Anterior cingulate cortex (tissue), 58 donors: ENCODE data around the gene GOLIM4.

Experiments
- DNase-seq, 58 donors: peaks; one replicate each; lab custom pipeline; 2025; lab: John Stamatoyannopoulos, UW

The GOLIM4 gene

GRCh38 chr3:168102735-168103410 lies 7.1 kb upstream of the GOLIM4 start:
- no peak for DNase-seq

DNA sequence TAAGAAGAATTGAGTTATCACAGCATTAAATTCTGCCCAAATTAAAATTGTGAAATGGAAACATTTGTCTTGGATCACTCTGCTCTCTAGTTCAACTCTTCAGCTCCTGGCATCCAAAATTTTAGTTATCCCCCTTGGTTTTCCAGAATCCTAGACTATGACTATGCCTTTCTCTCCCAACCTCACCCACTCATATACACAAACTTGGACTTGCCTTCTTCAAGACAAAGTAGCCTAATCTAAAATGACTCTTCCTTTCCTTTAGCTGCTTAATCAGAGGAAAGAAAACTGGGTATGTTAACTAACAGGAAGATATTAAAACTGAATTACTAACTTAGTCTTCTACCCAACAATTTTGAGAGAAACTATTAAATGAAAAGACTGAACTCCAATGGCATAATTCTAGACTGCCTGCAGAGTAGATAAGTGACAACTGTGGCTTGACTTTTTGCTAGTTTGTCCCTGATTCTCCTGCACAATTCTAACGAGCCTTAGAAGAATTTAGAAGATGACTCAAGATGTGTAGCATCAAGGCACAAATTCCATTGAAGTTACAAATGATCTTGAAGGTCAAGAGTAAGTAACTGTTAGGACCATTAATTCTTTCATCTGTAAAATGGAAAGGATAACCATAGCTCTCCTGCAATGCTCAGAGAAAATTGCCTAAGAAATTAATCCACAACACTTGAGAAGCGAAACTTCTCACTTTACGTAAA lies 5.2 kb upstream of the GOLIM4 start:
- no peak for DNase-seq

GRCh38 chr3:168097381-168097780 lies 1.7 kb upstream of the GOLIM4 start:
- no peak for DNase-seq

GRCh38 chr3:168096210-168096652 lies 507 bp upstream of the GOLIM4 start:
- peak in 35 of 58 donors; percentile 19 to 89 (median 51) for DNase-seq

- DNase-seq: peak in 54 of 58 donors; percentile 16 to 83 (median 63)
These were observed 680 bp downstream of the GOLIM4 start for GRCh38 chr3:168094877-168095610.

DNA sequence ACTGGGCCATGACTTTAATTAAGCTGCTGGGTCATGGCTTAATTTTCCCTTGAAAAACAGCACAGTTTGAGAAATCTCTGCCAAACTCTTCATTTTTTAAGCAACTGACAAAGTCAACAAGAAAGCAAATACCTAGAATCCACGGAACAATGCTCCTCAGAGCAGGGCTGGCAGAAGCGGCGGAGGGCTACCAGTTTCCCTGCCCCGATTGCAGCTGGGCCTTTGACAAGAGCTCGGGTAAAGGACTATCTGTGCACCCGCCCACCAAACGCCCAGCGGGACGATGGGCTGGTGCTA lies 1.2 kb downstream of the GOLIM4 start:
- DNase-seq: peak in 14 of 58 donors; percentile 19 to 51 (median 38)

- DNase-seq: no peak
These were observed 1.9 kb downstream of the GOLIM4 start for GRCh38 chr3:168093790-168094189.

- no peak for DNase-seq
These were observed 2.5 kb downstream of the GOLIM4 start for GRCh38 chr3:168093229-168093628.

GRCh38 chr3:168091941-168092340 lies 3.8 kb downstream of the GOLIM4 start:
- no peak for DNase-seq

DNA sequence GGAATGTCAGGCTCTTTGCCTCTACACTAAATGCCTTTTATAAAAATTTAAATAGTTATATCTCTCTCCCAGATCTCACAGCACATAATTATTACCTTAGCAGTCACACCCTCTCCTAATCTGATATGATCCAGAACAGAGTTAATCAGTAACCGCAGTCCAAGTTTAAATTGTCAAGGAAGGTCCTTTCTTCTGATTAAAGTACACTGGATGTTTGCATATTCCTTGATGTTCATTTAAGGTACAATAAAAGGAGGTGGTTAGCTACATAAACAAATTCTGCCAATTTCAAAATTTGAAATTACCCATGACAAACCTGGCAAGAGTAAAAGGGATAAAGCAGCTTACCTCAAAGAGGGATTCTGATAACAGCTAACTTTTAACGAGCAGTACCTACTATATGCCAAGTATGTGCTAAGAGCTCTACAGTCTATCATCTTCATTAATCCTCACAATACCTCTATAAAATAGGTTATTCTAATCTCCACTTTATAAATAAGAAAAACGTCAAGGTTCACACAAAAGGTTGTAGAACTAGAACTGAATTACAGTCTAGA lies 4.3 kb downstream of the GOLIM4 start:
- no peak for DNase-seq

DNA sequence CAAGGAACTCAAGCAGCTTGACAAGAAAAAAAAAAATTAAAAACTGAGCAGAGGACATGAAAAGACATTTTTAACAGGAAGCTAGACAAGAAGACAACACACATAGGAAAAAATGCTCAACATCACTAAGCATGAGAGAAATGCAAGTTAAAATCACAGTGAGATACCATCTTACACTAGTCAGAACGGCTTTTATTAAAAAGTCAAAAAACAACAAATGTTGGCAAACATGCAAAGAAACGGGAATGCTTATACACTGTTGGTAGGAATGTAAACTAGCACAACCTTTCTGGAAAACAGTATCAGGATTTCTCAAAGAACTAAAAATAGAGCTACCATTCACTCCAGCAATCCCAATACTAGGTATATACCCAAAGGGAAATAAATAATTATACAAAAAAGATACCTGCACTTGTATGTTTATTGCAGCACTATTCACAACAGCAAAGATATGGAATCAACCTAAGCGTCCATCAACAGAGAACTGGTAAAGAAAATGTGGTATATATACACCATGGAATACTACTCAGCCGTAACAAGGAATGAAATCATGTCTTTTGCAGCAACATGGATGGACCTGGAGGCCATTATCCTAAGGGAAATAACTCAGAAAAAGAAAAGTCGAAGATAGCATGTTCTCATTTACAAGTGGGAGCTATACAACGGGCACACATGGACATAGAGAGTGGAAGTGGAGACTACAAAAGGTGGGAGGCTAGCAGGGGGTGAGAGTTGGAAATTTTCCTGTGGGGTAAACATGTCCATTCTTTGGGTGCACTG lies 5.2 kb downstream of the GOLIM4 start:
- DNase-seq: no peak

GRCh38 chr3:168089179-168089771 lies 6.4 kb downstream of the GOLIM4 start:
- DNase-seq: no peak

- DNase-seq: no peak
These were observed 7.5 kb downstream of the GOLIM4 start for GRCh38 chr3:168088106-168088720.

GRCh38 chr3:168087539-168087938 lies 8.2 kb downstream of the GOLIM4 start:
- no peak for DNase-seq

DNA sequence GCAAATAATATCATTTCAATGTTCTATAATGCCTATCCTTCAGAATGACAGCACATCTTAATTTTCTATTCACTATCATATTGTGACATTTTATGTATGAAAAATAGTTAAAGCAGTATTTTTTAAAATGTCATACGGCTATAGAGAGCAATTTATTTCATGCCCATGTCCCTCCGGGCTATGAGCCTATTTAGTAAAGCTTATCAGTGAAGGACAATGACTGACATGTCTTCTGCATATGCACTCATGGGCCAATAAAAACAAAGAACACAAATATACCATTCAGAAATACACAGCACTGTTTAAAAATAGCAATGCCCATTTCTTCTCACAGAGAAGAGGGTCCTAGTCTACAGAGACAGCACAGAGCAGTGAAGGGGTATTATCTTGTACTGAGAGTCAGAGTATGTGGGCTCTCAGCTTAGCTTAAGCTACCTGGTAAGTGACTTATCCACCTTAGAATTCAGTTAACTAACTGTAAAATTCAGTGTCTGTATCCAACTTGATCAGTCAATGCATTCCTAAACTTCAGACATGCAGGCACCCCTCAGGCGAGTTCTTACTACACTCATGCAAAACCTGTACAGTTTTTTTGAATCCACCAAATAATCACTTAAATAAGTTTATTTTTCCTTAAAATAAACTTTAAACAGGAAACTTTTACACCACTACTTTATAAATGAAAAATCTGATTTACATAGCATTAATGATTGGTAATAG lies 9.0 kb downstream of the GOLIM4 start:
- no peak for DNase-seq

DNA sequence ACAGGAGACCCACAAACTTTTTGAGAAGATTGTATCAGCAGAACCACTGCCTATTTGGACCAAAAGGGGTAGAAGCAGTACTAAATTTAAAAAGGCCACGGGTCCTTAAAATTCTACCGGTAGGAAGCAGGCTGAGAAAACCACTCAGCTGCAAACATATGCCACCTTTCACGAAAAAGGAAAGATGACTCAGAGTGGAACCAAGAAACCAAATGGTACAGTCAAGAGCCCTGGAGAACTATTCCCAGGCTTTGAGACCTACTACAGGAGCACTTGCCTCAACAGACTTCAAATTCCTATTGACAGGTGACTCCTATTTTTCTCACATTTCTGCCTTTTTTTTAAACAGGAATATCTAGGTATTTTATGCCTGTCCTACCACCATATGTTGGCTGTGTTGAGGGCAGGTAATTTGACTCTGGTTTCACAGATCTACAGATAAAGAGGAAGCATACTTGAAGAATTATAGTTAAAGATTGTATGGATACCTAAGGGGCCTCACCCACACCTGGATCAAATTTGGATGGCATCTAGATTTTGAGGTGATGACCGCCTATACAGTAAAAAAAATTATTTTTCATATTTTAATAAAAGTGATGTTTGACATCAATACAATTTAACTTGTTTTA lies 10.1 kb downstream of the GOLIM4 start:
- no peak for DNase-seq

GRCh38 chr3:168083906-168084305 lies 11.8 kb downstream of the GOLIM4 start:
- no peak for DNase-seq

DNA sequence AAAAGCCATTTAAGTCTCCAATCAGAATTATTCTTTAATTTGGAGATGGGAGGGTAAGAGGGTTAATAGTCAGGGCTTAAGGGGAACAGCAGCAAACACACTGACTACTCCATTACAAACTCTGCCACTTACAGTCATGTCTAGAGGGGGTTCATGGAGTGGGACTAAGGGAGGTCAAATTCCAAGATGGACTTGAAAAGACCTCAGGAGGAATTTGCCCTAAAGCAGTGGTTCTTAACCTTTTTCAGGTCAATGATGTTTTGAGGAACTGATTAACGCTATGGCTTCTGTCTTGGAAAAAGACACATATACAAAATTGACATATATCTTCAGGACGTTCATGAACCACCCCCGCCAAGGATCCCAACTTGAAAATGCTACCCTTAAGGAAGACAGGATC lies 13.9 kb downstream of the GOLIM4 start:
- no peak for DNase-seq
